T-cell (primary cell): ENCODE results near the gene LYPD4. TPM values are rescaled to one million over a fixed set of nuclear protein-coding genes. Genes with fewer than 3 reads are reported as not detected.

Source experiments
- ATAC-seq, 4 experiments: fragments of 200-7000 bp in 3 of 4; fragments of 150-1000 bp in 1 of 4; cut with Tn5 transposase; replicated peaks in 1 of 4; 1 replicate in 3 of 4; 2 replicates in 1 of 4; pipeline ENCODE4 v1.10.0; 2021; ENCODE audit warnings: moderate library complexity in 3 of 4, mild to moderate bottlenecking in 2 of 4, moderate number of reproducible peaks in 1 of 4
- CTCF ChIA-PET, 2 donors: fragments of 300-600 bp; sonication (Branson Sonifier 250); formaldehyde crosslinking; loops; one replicate each; lab custom pipeline; 2022; ENCODE audit warnings: antibody characterized with exemption in 2 of 2; lab: Charles Lee
- POLR2A ChIA-PET, 2 donors: fragments of 300-600 bp; sonication (Branson Sonifier 250); formaldehyde crosslinking; loops; one replicate each; lab custom pipeline; 2022; ENCODE audit warnings: antibody characterized with exemption in 2 of 2; lab: Charles Lee
- DNase-seq, 35 experiments: peaks; one replicate each; pipeline versions ENCODE4 v3.0.0 to v3.0.0-alpha.2; 2013 to 2023
- H3K27ac ChIP-seq: one replicate; pipeline ENCODE4 v1.5.1; 2013; ENCODE audit warnings: low read length
- H3K27me3 ChIP-seq, 2 experiments: replicated peaks in 1 of 2; 1 replicate in 1 of 2; 2 replicates in 1 of 2; pipeline versions ENCODE4 v1.6.1 to v1.7.0; 2013; ENCODE audit warnings: low read length in 1 of 2, mixed read lengths in 1 of 2; ENCODE audit not compliant: control insufficient read depth in 2 of 2, insufficient read depth in 2 of 2; ENCODE audit errors: extremely low read depth in 1 of 2
- H3K36me3 ChIP-seq, 2 donors: 1 replicate in 1 of 2; 2 replicates in 1 of 2; pipeline versions ENCODE4 v1.6.1 to v1.7.0; 2013; ENCODE audit warnings: low read length in 1 of 2; ENCODE audit not compliant: control insufficient read depth in 2 of 2, insufficient read depth in 1 of 2; ENCODE audit errors: extremely low read depth in 1 of 2
- H3K4me1 ChIP-seq, 2 experiments: 1 replicate in 1 of 2; 2 replicates in 1 of 2; pipeline versions ENCODE4 v1.6.1 to v1.7.0; 2013; ENCODE audit warnings: low read length in 2 of 2, mixed read lengths in 1 of 2; ENCODE audit not compliant: insufficient read depth in 2 of 2, control insufficient read depth in 1 of 2; ENCODE audit errors: extremely low read depth in 1 of 2
- H3K4me3 ChIP-seq, 2 donors: 1 replicate in 1 of 2; 2 replicates in 1 of 2; pipeline versions ENCODE4 v1.5.1 to v1.7.0; 2013; ENCODE audit warnings: mild to moderate bottlenecking in 2 of 2, low read length in 1 of 2, moderate library complexity in 1 of 2; ENCODE audit not compliant: control insufficient read depth in 1 of 2; ENCODE audit errors: extremely low read depth in 1 of 2
- H3K9me3 ChIP-seq: 2 replicates; pipeline ENCODE4 v1.7.0; 2013
- H3K27ac Mint-ChIP-seq, 2 donors: one replicate each; pipeline ENCODE4 v1.8.0; 2020 to 2021; ENCODE audit warnings: mild to moderate bottlenecking in 2 of 2, mixed read lengths in 2 of 2
- H3K27me3 Mint-ChIP-seq, 2 donors: one replicate each; pipeline ENCODE4 v1.8.0; 2021 to 2022; ENCODE audit warnings: mixed read lengths in 2 of 2
- H3K36me3 Mint-ChIP-seq: one replicate; pipeline ENCODE4 v1.8.0; 2021; ENCODE audit warnings: mixed read lengths
- H3K4me1 Mint-ChIP-seq, 3 donors: one replicate each; pipeline ENCODE4 v1.8.0; 2020 to 2022; ENCODE audit warnings: mixed read lengths in 3 of 3, mild to moderate bottlenecking in 1 of 3
- H3K4me3 Mint-ChIP-seq, 3 donors: one replicate each; pipeline ENCODE4 v1.8.0; 2020 to 2022; ENCODE audit warnings: mild to moderate bottlenecking in 3 of 3, mixed read lengths in 3 of 3, moderate library complexity in 3 of 3
- H3K9me3 Mint-ChIP-seq, 3 donors: one replicate each; pipeline ENCODE4 v1.8.0; 2020 to 2022; ENCODE audit warnings: mixed read lengths in 3 of 3
- WGBS: methylation state at CpG from one replicate; pipeline ENCODE4 v1.1.5; 2013; ENCODE audit warnings: missing lambda C conversion rate; ENCODE audit not compliant: insufficient coverage; 5-methylcytosine and 5-hydroxymethylcytosine counted together
- total RNA-seq, 35 experiments: library from RNA in 6 of 35; stranded (reverse) in 6 of 35; fragments of 120-200 nt in 1 of 35; gene quantifications; one replicate each; pipeline versions ENCODE4 v1.2.1 to v1.2.4 and lab custom pipeline; 2013 to 2026

The LYPD4 gene
- total RNA-seq, 5 donors from 2014 or later (not counting 1 experiment from before 2014, with no cell fraction given): not detected

- ChIA-PET POLR2A (interaction anchor here in 1 of 2 donors (0.5 kb wide), 1 partner anchor 29 kb away, joined by 3 read pairs; no protein-coding TSS in a partner anchor), CTCF (interaction anchor here (0.6 to 2.1 kb wide), 3 partner anchors 10 to 571 kb away, joined by 4 to 15 read pairs (median 8); partner anchors contain the start of gene RPS19 (in 1 of the 2))
- Mint-ChIP-seq H3K27me3 (no peaks in the 10 kb centered on the region), H3K36me3 (peaks cover 28% of the 10 kb centered on the region), H3K9me3 (no peaks in the 10 kb centered on the region), H3K4me1 (peaks cover 57 to 83% (median 72%) of the 10 kb centered on the region in 3 donors), H3K4me3 (peak overlapping the region in 1 of 3 donors; percentile 44), H3K27ac (peak overlapping the region; percentile 89)
- DNase-seq (no peak), ATAC-seq (no peak)
- H3K36me3 ChIP-seq: peaks cover 21 to 34% of the 10 kb centered on the region in 2 donors
- no peaks in the 10 kb centered on the region for H3K9me3 ChIP-seq
- peaks cover 62 to 97% of the 10 kb centered on the region in 2 experiments for H3K4me1 ChIP-seq
- no peak overlapping the region for H3K4me3 ChIP-seq
- H3K27me3 ChIP-seq: no peaks in the 10 kb centered on the region
- no CpG with 5 or more reads among the region's 3 CpGs for whole genome bisulfite sequencing
- peak overlapping the region; percentile 81 for H3K27ac ChIP-seq
These were observed 26.0 kb upstream of the LYPD4 start for GRCh38 chr19:41870401-41870873.

GRCh38 chr19:41869374-41869955 lies 25.0 kb upstream of the LYPD4 start:
- Mint-ChIP-seq H3K4me3 (peak overlapping the region in 1 of 3 donors; percentile 17), H3K27me3 (no peaks in the 10 kb centered on the region), H3K36me3 (peaks cover 31% of the 10 kb centered on the region), H3K27ac (peak overlapping the region; percentile 89), H3K9me3 (no peaks in the 10 kb centered on the region), H3K4me1 (peaks cover 60 to 84% (median 73%) of the 10 kb centered on the region in 3 donors)
- peak overlapping the region; percentile 81 for H3K27ac ChIP-seq
- no peak for DNase-seq
- no peaks in the 10 kb centered on the region for H3K27me3 ChIP-seq
- 88% methylated on average over 8 of the region's 13 CpGs for WGBS
- ChIA-PET POLR2A (no interaction called here), CTCF (no interaction called here)
- H3K9me3 ChIP-seq: no peaks in the 10 kb centered on the region
- peaks cover 27 to 41% of the 10 kb centered on the region in 2 donors for H3K36me3 ChIP-seq
- peaks cover 58 to 96% of the 10 kb centered on the region in 2 experiments for H3K4me1 ChIP-seq
- no peak overlapping the region for H3K4me3 ChIP-seq
- ATAC-seq: no peak

- peaks cover 27 to 46% of the 10 kb centered on the region in 2 donors for H3K36me3 ChIP-seq
- peaks cover 62 to 84% (median 75%) of the 10 kb centered on the region in 3 donors for H3K4me1 Mint-ChIP-seq
- peak overlapping the region; percentile 88 to 92 for H3K27ac Mint-ChIP-seq
- WGBS: 100% methylated on average over 2 of the region's 12 CpGs
- no peaks in the 10 kb centered on the region for H3K27me3 ChIP-seq
- POLR2A ChIA-PET: interaction anchor here in 1 of 2 donors (0.7 kb wide), 1 partner anchor 340 kb away, joined by 6 read pairs; no protein-coding TSS in a partner anchor
- H3K27ac ChIP-seq: peak overlapping the region; percentile 81
- H3K9me3 ChIP-seq: no peaks in the 10 kb centered on the region
- H3K9me3 Mint-ChIP-seq: no peaks in the 10 kb centered on the region
- DNase-seq (no peak), ATAC-seq (no peak)
- peaks cover 56 to 96% of the 10 kb centered on the region in 2 experiments for H3K4me1 ChIP-seq
- H3K36me3 Mint-ChIP-seq: peaks cover 36% of the 10 kb centered on the region
- CTCF ChIA-PET: interaction anchor here in 1 of 2 donors (1.1 kb wide), 1 partner anchor 84 kb away, joined by 3 read pairs; no protein-coding TSS in a partner anchor
- H3K4me3 Mint-ChIP-seq: no peak overlapping the region
- H3K4me3 ChIP-seq: no peak overlapping the region
- no peaks in the 10 kb centered on the region for H3K27me3 Mint-ChIP-seq
These were observed 24.5 kb upstream of the LYPD4 start for GRCh38 chr19:41868989-41869300.

- Histone ChIP-seq H3K27me3 (no peaks in the 10 kb centered on the region), H3K27ac (peak overlapping the region; percentile 81), H3K9me3 (no peaks in the 10 kb centered on the region), H3K36me3 (peaks cover 27 to 52% of the 10 kb centered on the region in 2 donors), H3K4me3 (no peak overlapping the region), H3K4me1 (peaks cover 50 to 96% of the 10 kb centered on the region in 2 experiments)
- no peaks in the 10 kb centered on the region for H3K27me3 Mint-ChIP-seq
- ATAC-seq (no peak), DNase-seq (no peak)
- H3K4me1 Mint-ChIP-seq: peaks cover 65 to 82% (median 75%) of the 10 kb centered on the region in 3 donors
- POLR2A ChIA-PET: interaction anchor here (0.6 to 0.7 kb wide), 3 partner anchors 11 to 340 kb away, joined by 3 to 8 read pairs (median 6); no protein-coding TSS in a partner anchor
- peak overlapping the region in 1 of 3 donors; percentile 20 for H3K4me3 Mint-ChIP-seq
- CTCF ChIA-PET: interaction anchor here in 1 of 2 donors (1.1 kb wide), 1 partner anchor 84 kb away, joined by 3 read pairs; no protein-coding TSS in a partner anchor
- WGBS: 79% methylated on average over 8 of the region's 10 CpGs
- peaks cover 40% of the 10 kb centered on the region for H3K36me3 Mint-ChIP-seq
- no peaks in the 10 kb centered on the region for H3K9me3 Mint-ChIP-seq
- H3K27ac Mint-ChIP-seq: peak overlapping the region; percentile 88 to 92
These were observed 23.9 kb upstream of the LYPD4 start for GRCh38 chr19:41868120-41868988.

- CTCF ChIA-PET: interaction anchor here in 1 of 2 donors (0.6 kb wide), 2 partner anchors 30 to 1213 kb away, joined by 3 read pairs; no protein-coding TSS in a partner anchor
- H3K36me3 ChIP-seq: peaks cover 27 to 72% of the 10 kb centered on the region in 2 donors
- peaks cover 46 to 96% of the 10 kb centered on the region in 2 experiments for H3K4me1 ChIP-seq
- peaks cover 54% of the 10 kb centered on the region for H3K36me3 Mint-ChIP-seq
- no peak overlapping the region for H3K4me3 ChIP-seq
- no peaks in the 10 kb centered on the region for H3K9me3 Mint-ChIP-seq
- no peak for DNase-seq
- no peaks in the 10 kb centered on the region for H3K27me3 ChIP-seq
- POLR2A ChIA-PET: no interaction called here
- 86% methylated on average over 2 of the region's 3 CpGs for WGBS
- peak overlapping the region; percentile 36 for H3K27ac ChIP-seq
- H3K4me3 Mint-ChIP-seq: no peak overlapping the region
- H3K9me3 ChIP-seq: no peaks in the 10 kb centered on the region
- no peaks in the 10 kb centered on the region for H3K27me3 Mint-ChIP-seq
- peaks cover 65 to 83% (median 75%) of the 10 kb centered on the region in 3 donors for H3K4me1 Mint-ChIP-seq
- H3K27ac Mint-ChIP-seq: peak overlapping the region; percentile 55 to 71
- no peak for ATAC-seq
These were observed 21.8 kb upstream of the LYPD4 start for GRCh38 chr19:41866284-41866683.

DNA sequence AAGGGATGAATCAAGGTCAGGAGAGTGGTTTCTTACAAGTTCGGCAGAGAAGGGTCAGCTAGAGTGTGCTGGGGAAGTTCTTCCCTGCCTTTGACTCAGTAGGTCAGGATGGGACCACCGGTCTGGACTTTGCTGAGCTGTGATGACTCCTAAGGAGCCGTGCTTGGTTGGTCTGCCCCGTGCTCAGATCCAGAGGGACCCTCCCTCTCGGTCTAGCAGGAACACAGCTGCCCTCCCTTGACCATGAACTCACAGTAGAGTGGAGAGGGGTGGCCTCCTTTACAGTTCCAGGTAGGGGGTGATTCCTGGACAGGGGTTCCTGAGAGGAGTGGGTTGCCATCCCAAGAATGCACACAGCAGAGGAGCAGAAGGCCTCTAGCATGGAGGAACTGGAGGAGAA lies 19.9 kb upstream of the LYPD4 start:
- H3K27ac ChIP-seq: peak overlapping the region; percentile 22
- peaks cover 18 to 66% of the 10 kb centered on the region in 2 donors for H3K36me3 ChIP-seq
- peaks cover 60 to 72% (median 68%) of the 10 kb centered on the region in 3 donors for H3K4me1 Mint-ChIP-seq
- no peaks in the 10 kb centered on the region for H3K27me3 ChIP-seq
- ChIA-PET CTCF (interaction anchor here (0.6 to 1.1 kb wide), 2 partner anchors 11 to 323 kb away, joined by 3 read pairs; no protein-coding TSS in a partner anchor), POLR2A (no interaction called here)
- H3K4me3 ChIP-seq: no peak overlapping the region
- H3K27ac Mint-ChIP-seq: peak overlapping the region; percentile 77 to 78
- H3K36me3 Mint-ChIP-seq: peaks cover 52% of the 10 kb centered on the region
- H3K4me3 Mint-ChIP-seq: peak overlapping the region in 2 of 3 donors; percentile 45 to 80
- DNase-seq: no peak
- peaks cover 36 to 86% of the 10 kb centered on the region in 2 experiments for H3K4me1 ChIP-seq
- H3K27me3 Mint-ChIP-seq: no peaks in the 10 kb centered on the region
- WGBS: 86% methylated on average over 4 of the region's 5 CpGs
- no peak for ATAC-seq
- no peaks in the 10 kb centered on the region for H3K9me3 Mint-ChIP-seq
- H3K9me3 ChIP-seq: no peaks in the 10 kb centered on the region
